SK-N-SH treated with all-trans-retinoic acid at 6 μM for 48 hours (cell line): ENCODE results near the gene GCNT3.
"Not testable (repeated sequence)": the region's sequence is repeated elsewhere in the genome, so short reads cannot be mapped to it uniquely, and the experiment has no call there.

Experiments
- BACH2 ChIP-seq: fragments of 250-450 bp; sonication (Bioruptor Pico); IDR thresholded peaks from 2 replicates; pipeline ENCODE4 v1.9.0; 2021; ENCODE audit warnings: mild to moderate bottlenecking, borderline replicate concordance
- CSDC2 ChIP-seq: fragments of 250-450 bp; sonication (Bioruptor Pico); IDR thresholded peaks from 2 replicates; pipeline ENCODE4 v1.5.0; 2020; ENCODE audit warnings: mild to moderate bottlenecking, moderate library complexity
- ESRRG ChIP-seq: fragments of 250-450 bp; sonication (Bioruptor Pico); IDR thresholded peaks from 2 replicates; pipeline ENCODE4 v1.6.1; 2021; ENCODE audit warnings: mild to moderate bottlenecking
- ISL1 ChIP-seq: fragments of 250-450 bp; sonication (Bioruptor Pico); IDR thresholded peaks from 2 replicates; pipeline ENCODE4 v2.1.2; 2022; ENCODE audit warnings: mild to moderate bottlenecking, moderate library complexity
- OSR1 ChIP-seq: fragments of 250-450 bp; sonication (Bioruptor Pico); IDR thresholded peaks from 2 replicates; pipeline ENCODE4 v1.8.0; 2022; ENCODE audit warnings: moderate library complexity, mild to moderate bottlenecking, inconsistent platforms
- RARB ChIP-seq: fragments of 250-450 bp; sonication (Bioruptor Pico); IDR thresholded peaks from 2 replicates; pipeline ENCODE4 v1.8.0; 2021; ENCODE audit warnings: mild to moderate bottlenecking, moderate library complexity
- ZC3H10 ChIP-seq: fragments of 250-450 bp; sonication (Bioruptor Pico); IDR thresholded peaks from 2 replicates; pipeline ENCODE4 v1.5.1; 2021; ENCODE audit warnings: mild to moderate bottlenecking, moderate library complexity
- ZFP3 ChIP-seq: fragments of 250-450 bp; sonication (Bioruptor Pico); IDR thresholded peaks from 2 replicates; pipeline ENCODE4 v1.5.0; 2020; ENCODE audit warnings: mild to moderate bottlenecking, moderate library complexity
- ZNF70 ChIP-seq: fragments of 450-650 bp; formaldehyde crosslinking; IDR thresholded peaks from 2 replicates; pipeline ENCODE4 v1.5.0; 2020; ENCODE audit warnings: mild to moderate bottlenecking, moderate library complexity
- ZNF8 ChIP-seq: fragments of 450-650 bp; formaldehyde crosslinking; IDR thresholded peaks from 2 replicates; pipeline ENCODE4 v1.5.0; 2020; ENCODE audit warnings: mild to moderate bottlenecking, moderate library complexity
- TF ChIP-seq, protein P1 (sequence below): fragments of 250-450 bp; sonication (Bioruptor Pico); IDR thresholded peaks from 2 replicates; pipeline ENCODE4 v1.8.0; 2021; ENCODE audit warnings: low read depth, mild to moderate bottlenecking, moderate library complexity, borderline replicate concordance
- TF ChIP-seq, protein P2 (sequence below): fragments of 250-450 bp; sonication (Bioruptor Pico); IDR thresholded peaks from 2 replicates; pipeline ENCODE4 v1.8.0; 2020; ENCODE audit warnings: mild to moderate bottlenecking, moderate library complexity, borderline replicate concordance
- TF ChIP-seq, protein P3 (sequence below): fragments of 250-450 bp; sonication (Bioruptor Pico); IDR thresholded peaks from 2 replicates; pipeline ENCODE4 v1.5.0; 2020; ENCODE audit warnings: mild to moderate bottlenecking, moderate library complexity

DNA sequence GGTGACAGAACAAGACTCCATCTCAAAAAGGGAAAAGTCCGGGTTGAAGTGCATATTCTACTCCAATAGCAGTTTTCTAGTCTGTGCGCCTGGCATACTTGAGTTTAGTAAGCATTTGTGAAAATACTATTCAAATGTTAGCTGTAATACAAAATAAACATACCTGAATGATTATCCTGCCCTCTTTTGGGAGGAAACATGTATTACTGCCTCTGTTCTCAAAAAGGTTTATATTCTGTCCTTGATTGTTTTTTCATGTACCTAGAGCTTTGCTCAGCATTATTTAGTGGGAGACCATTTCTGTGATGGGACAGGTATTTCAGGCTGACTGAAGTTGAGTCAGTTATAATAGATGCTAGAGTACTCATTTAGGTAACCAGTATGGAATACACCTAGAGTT, 25.9 kb downstream of the GCNT3 start:
- not testable (repeated sequence) for TF ChIP-seq RARB (CRISPR knock-in tag); OSR1; ESRRG (CRISPR knock-in tag); ZNF8 (CRISPR knock-in tag); ZFP3 (CRISPR knock-in tag); ZNF70 (CRISPR knock-in tag); CSDC2 (CRISPR knock-in tag); ZC3H10 (CRISPR knock-in tag); BACH2 (CRISPR knock-in tag); ISL1
- TF ChIP-seq, protein P1, sequence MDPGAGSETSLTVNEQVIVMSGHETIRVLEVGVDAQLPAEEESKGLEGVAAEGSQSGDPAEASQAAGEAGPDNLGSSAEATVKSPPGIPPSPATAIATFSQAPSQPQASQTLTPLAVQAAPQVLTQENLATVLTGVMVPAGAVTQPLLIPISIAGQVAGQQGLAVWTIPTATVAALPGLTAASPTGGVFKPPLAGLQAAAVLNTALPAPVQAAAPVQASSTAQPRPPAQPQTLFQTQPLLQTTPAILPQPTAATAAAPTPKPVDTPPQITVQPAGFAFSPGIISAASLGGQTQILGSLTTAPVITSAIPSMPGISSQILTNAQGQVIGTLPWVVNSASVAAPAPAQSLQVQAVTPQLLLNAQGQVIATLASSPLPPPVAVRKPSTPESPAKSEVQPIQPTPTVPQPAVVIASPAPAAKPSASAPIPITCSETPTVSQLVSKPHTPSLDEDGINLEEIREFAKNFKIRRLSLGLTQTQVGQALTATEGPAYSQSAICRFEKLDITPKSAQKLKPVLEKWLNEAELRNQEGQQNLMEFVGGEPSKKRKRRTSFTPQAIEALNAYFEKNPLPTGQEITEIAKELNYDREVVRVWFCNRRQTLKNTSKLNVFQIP (CRISPR knock-in tag) = not testable (repeated sequence)
- TF ChIP-seq, protein P2, sequence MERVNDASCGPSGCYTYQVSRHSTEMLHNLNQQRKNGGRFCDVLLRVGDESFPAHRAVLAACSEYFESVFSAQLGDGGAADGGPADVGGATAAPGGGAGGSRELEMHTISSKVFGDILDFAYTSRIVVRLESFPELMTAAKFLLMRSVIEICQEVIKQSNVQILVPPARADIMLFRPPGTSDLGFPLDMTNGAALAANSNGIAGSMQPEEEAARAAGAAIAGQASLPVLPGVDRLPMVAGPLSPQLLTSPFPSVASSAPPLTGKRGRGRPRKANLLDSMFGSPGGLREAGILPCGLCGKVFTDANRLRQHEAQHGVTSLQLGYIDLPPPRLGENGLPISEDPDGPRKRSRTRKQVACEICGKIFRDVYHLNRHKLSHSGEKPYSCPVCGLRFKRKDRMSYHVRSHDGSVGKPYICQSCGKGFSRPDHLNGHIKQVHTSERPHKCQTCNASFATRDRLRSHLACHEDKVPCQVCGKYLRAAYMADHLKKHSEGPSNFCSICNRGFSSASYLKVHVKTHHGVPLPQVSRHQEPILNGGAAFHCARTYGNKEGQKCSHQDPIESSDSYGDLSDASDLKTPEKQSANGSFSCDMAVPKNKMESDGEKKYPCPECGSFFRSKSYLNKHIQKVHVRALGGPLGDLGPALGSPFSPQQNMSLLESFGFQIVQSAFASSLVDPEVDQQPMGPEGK (CRISPR knock-in tag) = not testable (repeated sequence)
- TF ChIP-seq, protein P3, sequence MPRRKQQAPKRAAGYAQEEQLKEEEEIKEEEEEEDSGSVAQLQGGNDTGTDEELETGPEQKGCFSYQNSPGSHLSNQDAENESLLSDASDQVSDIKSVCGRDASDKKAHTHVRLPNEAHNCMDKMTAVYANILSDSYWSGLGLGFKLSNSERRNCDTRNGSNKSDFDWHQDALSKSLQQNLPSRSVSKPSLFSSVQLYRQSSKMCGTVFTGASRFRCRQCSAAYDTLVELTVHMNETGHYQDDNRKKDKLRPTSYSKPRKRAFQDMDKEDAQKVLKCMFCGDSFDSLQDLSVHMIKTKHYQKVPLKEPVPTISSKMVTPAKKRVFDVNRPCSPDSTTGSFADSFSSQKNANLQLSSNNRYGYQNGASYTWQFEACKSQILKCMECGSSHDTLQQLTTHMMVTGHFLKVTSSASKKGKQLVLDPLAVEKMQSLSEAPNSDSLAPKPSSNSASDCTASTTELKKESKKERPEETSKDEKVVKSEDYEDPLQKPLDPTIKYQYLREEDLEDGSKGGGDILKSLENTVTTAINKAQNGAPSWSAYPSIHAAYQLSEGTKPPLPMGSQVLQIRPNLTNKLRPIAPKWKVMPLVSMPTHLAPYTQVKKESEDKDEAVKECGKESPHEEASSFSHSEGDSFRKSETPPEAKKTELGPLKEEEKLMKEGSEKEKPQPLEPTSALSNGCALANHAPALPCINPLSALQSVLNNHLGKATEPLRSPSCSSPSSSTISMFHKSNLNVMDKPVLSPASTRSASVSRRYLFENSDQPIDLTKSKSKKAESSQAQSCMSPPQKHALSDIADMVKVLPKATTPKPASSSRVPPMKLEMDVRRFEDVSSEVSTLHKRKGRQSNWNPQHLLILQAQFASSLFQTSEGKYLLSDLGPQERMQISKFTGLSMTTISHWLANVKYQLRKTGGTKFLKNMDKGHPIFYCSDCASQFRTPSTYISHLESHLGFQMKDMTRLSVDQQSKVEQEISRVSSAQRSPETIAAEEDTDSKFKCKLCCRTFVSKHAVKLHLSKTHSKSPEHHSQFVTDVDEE (CRISPR knock-in tag) = not testable (repeated sequence)
